ENCODE data around the gene NEDD4L. TPM values are rescaled to one million over a fixed set of nuclear protein-coding genes. Genes with fewer than 3 reads are reported as not detected.

The NEDD4L gene
- total and polyA plus RNA-seq, 4 experiments from 2014 or later: 2.8 to 4.1 (median 3.8) TPM

GRCh38 chr18:58232668-58233067 lies 188.6 kb downstream of the NEDD4L start:
- no peaks in the 10 kb centered on the region for H3K4me1 ChIP-seq (ENCODE audit: insufficient read depth, low read length)

GRCh38 chr18:58234359-58234741 lies 190.3 kb downstream of the NEDD4L start:
- no peaks in the 10 kb centered on the region for H3K36me3 Mint-ChIP-seq
- ChIA-PET POLR2A (ENCODE audit: partially characterized antibody) (no interaction called here), CTCF (ENCODE audit: partially characterized antibody) (no interaction called here)

More at GRCh38 chr18:58232668-58233067, 188.6 kb downstream of the NEDD4L start:
- no peaks in the 10 kb centered on the region for H3K9me3 ChIP-seq (ENCODE audit: control insufficient read depth in 1 of 2, low read length in 2 of 2)
- Mint-ChIP-seq H3K4me1 (no peaks in the 10 kb centered on the region), H3K9me3 (peaks cover 0 to 3% (median 0%) of the 10 kb centered on the region in 8 donors), H3K4me3 (no peak overlapping the region), H3K36me3 (no peaks in the 10 kb centered on the region), H3K27me3 (peaks cover 0 to 1% of the 10 kb centered on the region in 2 donors), H3K27ac (no peak overlapping the region)
- no peak overlapping the region for H3K4me3 ChIP-seq (ENCODE audit: low read length in 2 of 2)
- CTCF ChIA-PET (ENCODE audit: partially characterized antibody): no interaction called here
- POLR2A ChIA-PET (ENCODE audit: partially characterized antibody): no interaction called here
- H3K36me3 ChIP-seq (ENCODE audit: insufficient read depth, low read length): no peaks in the 10 kb centered on the region
- no peaks in the 10 kb centered on the region for H3K27me3 ChIP-seq (ENCODE audit: insufficient read depth, low read length)
- intact Hi-C loops (cut with micrococcal nuclease): no loop called here
- DNase-seq: no peak
- no peak overlapping the region for H3K27ac ChIP-seq (ENCODE audit: low read depth, low read length)

GRCh38 chr18:58235001-58235436 lies 191.0 kb downstream of the NEDD4L start:
- H3K4me1 Mint-ChIP-seq: no peaks in the 10 kb centered on the region
- H3K9me3 ChIP-seq (ENCODE audit: control insufficient read depth in 1 of 2, low read length in 2 of 2): no peaks in the 10 kb centered on the region
- H3K4me3 ChIP-seq (ENCODE audit: low read length in 2 of 2): no peak overlapping the region
- intact Hi-C loops (cut with micrococcal nuclease): no loop called here
- no peak for DNase-seq
- no peak overlapping the region for H3K4me3 Mint-ChIP-seq
- H3K9me3 Mint-ChIP-seq: peaks cover 0 to 3% (median 0%) of the 10 kb centered on the region in 8 donors
- H3K27me3 Mint-ChIP-seq: no peaks in the 10 kb centered on the region
- H3K36me3 Mint-ChIP-seq: no peaks in the 10 kb centered on the region
- CTCF ChIA-PET (ENCODE audit: partially characterized antibody): no interaction called here
- H3K27me3 ChIP-seq (ENCODE audit: insufficient read depth, low read length): no peaks in the 10 kb centered on the region
- no peaks in the 10 kb centered on the region for H3K4me1 ChIP-seq (ENCODE audit: insufficient read depth, low read length)
- POLR2A ChIA-PET (ENCODE audit: partially characterized antibody): no interaction called here
- H3K27ac ChIP-seq (ENCODE audit: low read depth, low read length): no peak overlapping the region
- no peaks in the 10 kb centered on the region for H3K36me3 ChIP-seq (ENCODE audit: insufficient read depth, low read length)
- H3K27ac Mint-ChIP-seq: no peak overlapping the region

More at GRCh38 chr18:58234359-58234741, 190.3 kb downstream of the NEDD4L start:
- no peaks in the 10 kb centered on the region for H3K4me1 ChIP-seq (ENCODE audit: insufficient read depth, low read length)
- intact Hi-C loops (cut with micrococcal nuclease): no loop called here
- Mint-ChIP-seq H3K27ac (no peak overlapping the region), H3K4me1 (no peaks in the 10 kb centered on the region), H3K9me3 (peaks cover 0 to 3% (median 0%) of the 10 kb centered on the region in 8 donors), H3K27me3 (no peaks in the 10 kb centered on the region), H3K4me3 (no peak overlapping the region)
- no peaks in the 10 kb centered on the region for H3K27me3 ChIP-seq (ENCODE audit: insufficient read depth, low read length)
- no peak overlapping the region for H3K4me3 ChIP-seq (ENCODE audit: low read length in 2 of 2)
- H3K9me3 ChIP-seq (ENCODE audit: control insufficient read depth in 1 of 2, low read length in 2 of 2): no peaks in the 10 kb centered on the region
- DNase-seq: no peak
- H3K36me3 ChIP-seq (ENCODE audit: insufficient read depth, low read length): no peaks in the 10 kb centered on the region
- no peak overlapping the region for H3K27ac ChIP-seq (ENCODE audit: low read depth, low read length)

- peaks cover 0 to 3% (median 0%) of the 10 kb centered on the region in 8 donors for H3K9me3 Mint-ChIP-seq
- no peak overlapping the region for H3K4me3 Mint-ChIP-seq
- ChIA-PET POLR2A (ENCODE audit: partially characterized antibody) (no interaction called here), CTCF (ENCODE audit: partially characterized antibody) (no interaction called here)
- no peak overlapping the region for H3K27ac Mint-ChIP-seq
- Histone ChIP-seq H3K27me3 (ENCODE audit: insufficient read depth, low read length) (no peaks in the 10 kb centered on the region), H3K4me3 (ENCODE audit: low read length in 2 of 2) (no peak overlapping the region), H3K4me1 (ENCODE audit: insufficient read depth, low read length) (no peaks in the 10 kb centered on the region), H3K36me3 (ENCODE audit: insufficient read depth, low read length) (no peaks in the 10 kb centered on the region), H3K9me3 (ENCODE audit: control insufficient read depth in 1 of 2, low read length in 2 of 2) (no peaks in the 10 kb centered on the region), H3K27ac (ENCODE audit: low read depth, low read length) (no peak overlapping the region)
- no peaks in the 10 kb centered on the region for H3K4me1 Mint-ChIP-seq
- no peak for DNase-seq
- no peaks in the 10 kb centered on the region for H3K27me3 Mint-ChIP-seq
- no peaks in the 10 kb centered on the region for H3K36me3 Mint-ChIP-seq
- intact Hi-C loops (cut with micrococcal nuclease): no loop called here
Observed at GRCh38 chr18:58239879-58240278, 195.9 kb downstream of the NEDD4L start.

- H3K4me1 ChIP-seq (ENCODE audit: insufficient read depth, low read length): no peaks in the 10 kb centered on the region
- Mint-ChIP-seq H3K36me3 (no peaks in the 10 kb centered on the region), H3K27me3 (no peaks in the 10 kb centered on the region), H3K4me1 (no peaks in the 10 kb centered on the region), H3K4me3 (no peak overlapping the region), H3K9me3 (peaks cover 0 to 3% (median 0%) of the 10 kb centered on the region in 8 donors), H3K27ac (no peak overlapping the region)
- ChIA-PET CTCF (ENCODE audit: partially characterized antibody) (interaction anchor here (1.4 kb wide), 1 partner anchor 9 kb away, joined by 3 read pairs; no protein-coding TSS in a partner anchor), POLR2A (ENCODE audit: partially characterized antibody) (no interaction called here)
- no peaks in the 10 kb centered on the region for H3K27me3 ChIP-seq (ENCODE audit: insufficient read depth, low read length)
- no peak overlapping the region for H3K27ac ChIP-seq (ENCODE audit: low read depth, low read length)
- H3K36me3 ChIP-seq (ENCODE audit: insufficient read depth, low read length): no peaks in the 10 kb centered on the region
- H3K4me3 ChIP-seq (ENCODE audit: low read length in 2 of 2): no peak overlapping the region
- DNase-seq: no peak
- no peaks in the 10 kb centered on the region for H3K9me3 ChIP-seq (ENCODE audit: control insufficient read depth in 1 of 2, low read length in 2 of 2)
- intact Hi-C loops (cut with micrococcal nuclease): no loop called here
Observed at GRCh38 chr18:58241026-58241679, 197.1 kb downstream of the NEDD4L start.

GRCh38 chr18:58241877-58242276 lies 197.9 kb downstream of the NEDD4L start:
- Histone ChIP-seq H3K27me3 (ENCODE audit: insufficient read depth, low read length) (no peaks in the 10 kb centered on the region), H3K27ac (ENCODE audit: low read depth, low read length) (no peak overlapping the region), H3K4me3 (ENCODE audit: low read length in 2 of 2) (no peak overlapping the region), H3K36me3 (ENCODE audit: insufficient read depth, low read length) (no peaks in the 10 kb centered on the region), H3K9me3 (ENCODE audit: control insufficient read depth in 1 of 2, low read length in 2 of 2) (no peaks in the 10 kb centered on the region), H3K4me1 (ENCODE audit: insufficient read depth, low read length) (no peaks in the 10 kb centered on the region)
- H3K27ac Mint-ChIP-seq: no peak overlapping the region
- no peak for DNase-seq
- CTCF ChIA-PET (ENCODE audit: partially characterized antibody): interaction anchor here (1.4 kb wide), 1 partner anchor 8 kb away, joined by 3 read pairs; no protein-coding TSS in a partner anchor
- H3K4me1 Mint-ChIP-seq: no peaks in the 10 kb centered on the region
- POLR2A ChIA-PET (ENCODE audit: partially characterized antibody): no interaction called here
- peaks cover 0 to 3% (median 0%) of the 10 kb centered on the region in 8 donors for H3K9me3 Mint-ChIP-seq
- no peak overlapping the region for H3K4me3 Mint-ChIP-seq
- intact Hi-C loops (cut with micrococcal nuclease): no loop called here
- no peaks in the 10 kb centered on the region for H3K27me3 Mint-ChIP-seq
- H3K36me3 Mint-ChIP-seq: no peaks in the 10 kb centered on the region

- Histone ChIP-seq H3K36me3 (ENCODE audit: insufficient read depth, low read length) (no peaks in the 10 kb centered on the region), H3K4me1 (ENCODE audit: insufficient read depth, low read length) (no peaks in the 10 kb centered on the region), H3K27me3 (ENCODE audit: insufficient read depth, low read length) (no peaks in the 10 kb centered on the region), H3K9me3 (ENCODE audit: control insufficient read depth in 1 of 2, low read length in 2 of 2) (no peaks in the 10 kb centered on the region), H3K27ac (ENCODE audit: low read depth, low read length) (no peak overlapping the region), H3K4me3 (ENCODE audit: low read length in 2 of 2) (no peak overlapping the region)
- POLR2A ChIA-PET (ENCODE audit: partially characterized antibody): no interaction called here
- intact Hi-C loops (cut with micrococcal nuclease): no loop called here
- Mint-ChIP-seq H3K36me3 (no peaks in the 10 kb centered on the region), H3K4me3 (no peak overlapping the region), H3K27ac (no peak overlapping the region), H3K4me1 (no peaks in the 10 kb centered on the region), H3K27me3 (no peaks in the 10 kb centered on the region), H3K9me3 (peaks cover 0 to 2% (median 0%) of the 10 kb centered on the region in 8 donors)
- CTCF ChIA-PET (ENCODE audit: partially characterized antibody): no interaction called here
- no peak for DNase-seq
Observed at GRCh38 chr18:58242435-58242834, 198.4 kb downstream of the NEDD4L start.
